ENCODE results near the gene TRMT6.

The TRMT6 gene, protein sequence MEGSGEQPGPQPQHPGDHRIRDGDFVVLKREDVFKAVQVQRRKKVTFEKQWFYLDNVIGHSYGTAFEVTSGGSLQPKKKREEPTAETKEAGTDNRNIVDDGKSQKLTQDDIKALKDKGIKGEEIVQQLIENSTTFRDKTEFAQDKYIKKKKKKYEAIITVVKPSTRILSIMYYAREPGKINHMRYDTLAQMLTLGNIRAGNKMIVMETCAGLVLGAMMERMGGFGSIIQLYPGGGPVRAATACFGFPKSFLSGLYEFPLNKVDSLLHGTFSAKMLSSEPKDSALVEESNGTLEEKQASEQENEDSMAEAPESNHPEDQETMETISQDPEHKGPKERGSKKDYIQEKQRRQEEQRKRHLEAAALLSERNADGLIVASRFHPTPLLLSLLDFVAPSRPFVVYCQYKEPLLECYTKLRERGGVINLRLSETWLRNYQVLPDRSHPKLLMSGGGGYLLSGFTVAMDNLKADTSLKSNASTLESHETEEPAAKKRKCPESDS
- long read RNA-seq, partial matches to known transcripts: 3 of 6 reads
- long read RNA-seq, other reads (novel, unspliced or antisense): 0 of 6 reads

DNA sequence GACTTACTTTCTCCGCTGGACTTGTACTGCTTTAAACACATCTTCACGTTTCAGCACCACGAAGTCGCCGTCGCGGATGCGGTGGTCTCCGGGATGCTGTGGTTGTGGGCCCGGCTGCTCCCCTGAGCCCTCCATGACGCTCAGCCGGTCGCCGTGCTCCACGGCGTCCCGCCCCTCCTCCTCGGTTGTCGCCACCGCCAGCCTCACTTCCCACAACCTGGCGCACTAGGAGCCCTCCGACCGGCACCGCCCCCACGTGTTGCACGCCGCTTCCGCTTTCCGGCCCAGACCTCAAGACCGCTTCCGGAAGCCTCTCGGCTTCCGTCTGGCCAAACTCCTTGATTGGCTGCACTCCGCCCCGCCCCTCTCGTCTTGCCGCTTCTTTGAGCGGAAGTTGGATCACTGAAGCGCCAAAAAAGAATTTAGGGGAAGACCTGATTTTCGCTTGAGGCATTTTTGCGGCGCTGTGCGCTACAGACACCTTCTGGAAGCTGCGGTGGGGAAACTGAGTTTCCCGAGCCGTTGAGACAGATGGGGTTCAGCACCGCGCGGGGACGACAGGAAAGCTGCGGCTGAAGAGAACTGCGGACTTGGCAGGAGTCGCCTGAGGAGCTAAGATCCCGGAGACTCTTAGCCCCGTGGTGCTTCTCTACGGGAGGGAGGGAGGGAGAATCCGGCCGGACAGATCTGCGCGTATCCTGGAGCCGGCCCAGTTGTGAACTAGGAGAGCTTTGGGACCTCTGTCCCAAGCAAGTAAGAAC lies at the start of gene TRMT6, which contains the start of gene MCM8:
TRMT6 (minus strand) TSS at position 263 of the 761 bp plus-strand sequence; CDS start at position 135, 128 bp downstream.
MCM8 (plus strand) TSS at position 382 of the 761 bp plus-strand sequence. CDS start 1,364 bp downstream, outside the sequence.
- TF ChIP-seq SPI1 (IDR thresholded peaks at IDR 0.05; ENCODE audit: borderline replicate concordance, low read depth): peak; percentile 89
- peak; percentile 72 for TF ChIP-seq POLR2AphosphoS5 (IDR thresholded peaks at IDR 0.05; ENCODE audit: low read depth)
- peak; percentile 87 for TF ChIP-seq GABPA (IDR thresholded peaks at IDR 0.05; ENCODE audit: low read depth)
- TF ChIP-seq, protein P1, sequence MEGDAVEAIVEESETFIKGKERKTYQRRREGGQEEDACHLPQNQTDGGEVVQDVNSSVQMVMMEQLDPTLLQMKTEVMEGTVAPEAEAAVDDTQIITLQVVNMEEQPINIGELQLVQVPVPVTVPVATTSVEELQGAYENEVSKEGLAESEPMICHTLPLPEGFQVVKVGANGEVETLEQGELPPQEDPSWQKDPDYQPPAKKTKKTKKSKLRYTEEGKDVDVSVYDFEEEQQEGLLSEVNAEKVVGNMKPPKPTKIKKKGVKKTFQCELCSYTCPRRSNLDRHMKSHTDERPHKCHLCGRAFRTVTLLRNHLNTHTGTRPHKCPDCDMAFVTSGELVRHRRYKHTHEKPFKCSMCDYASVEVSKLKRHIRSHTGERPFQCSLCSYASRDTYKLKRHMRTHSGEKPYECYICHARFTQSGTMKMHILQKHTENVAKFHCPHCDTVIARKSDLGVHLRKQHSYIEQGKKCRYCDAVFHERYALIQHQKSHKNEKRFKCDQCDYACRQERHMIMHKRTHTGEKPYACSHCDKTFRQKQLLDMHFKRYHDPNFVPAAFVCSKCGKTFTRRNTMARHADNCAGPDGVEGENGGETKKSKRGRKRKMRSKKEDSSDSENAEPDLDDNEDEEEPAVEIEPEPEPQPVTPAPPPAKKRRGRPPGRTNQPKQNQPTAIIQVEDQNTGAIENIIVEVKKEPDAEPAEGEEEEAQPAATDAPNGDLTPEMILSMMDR (IDR thresholded peaks at IDR 0.05; ENCODE audit: insufficient read depth, low read length): no peak
- TF ChIP-seq, protein P2, sequence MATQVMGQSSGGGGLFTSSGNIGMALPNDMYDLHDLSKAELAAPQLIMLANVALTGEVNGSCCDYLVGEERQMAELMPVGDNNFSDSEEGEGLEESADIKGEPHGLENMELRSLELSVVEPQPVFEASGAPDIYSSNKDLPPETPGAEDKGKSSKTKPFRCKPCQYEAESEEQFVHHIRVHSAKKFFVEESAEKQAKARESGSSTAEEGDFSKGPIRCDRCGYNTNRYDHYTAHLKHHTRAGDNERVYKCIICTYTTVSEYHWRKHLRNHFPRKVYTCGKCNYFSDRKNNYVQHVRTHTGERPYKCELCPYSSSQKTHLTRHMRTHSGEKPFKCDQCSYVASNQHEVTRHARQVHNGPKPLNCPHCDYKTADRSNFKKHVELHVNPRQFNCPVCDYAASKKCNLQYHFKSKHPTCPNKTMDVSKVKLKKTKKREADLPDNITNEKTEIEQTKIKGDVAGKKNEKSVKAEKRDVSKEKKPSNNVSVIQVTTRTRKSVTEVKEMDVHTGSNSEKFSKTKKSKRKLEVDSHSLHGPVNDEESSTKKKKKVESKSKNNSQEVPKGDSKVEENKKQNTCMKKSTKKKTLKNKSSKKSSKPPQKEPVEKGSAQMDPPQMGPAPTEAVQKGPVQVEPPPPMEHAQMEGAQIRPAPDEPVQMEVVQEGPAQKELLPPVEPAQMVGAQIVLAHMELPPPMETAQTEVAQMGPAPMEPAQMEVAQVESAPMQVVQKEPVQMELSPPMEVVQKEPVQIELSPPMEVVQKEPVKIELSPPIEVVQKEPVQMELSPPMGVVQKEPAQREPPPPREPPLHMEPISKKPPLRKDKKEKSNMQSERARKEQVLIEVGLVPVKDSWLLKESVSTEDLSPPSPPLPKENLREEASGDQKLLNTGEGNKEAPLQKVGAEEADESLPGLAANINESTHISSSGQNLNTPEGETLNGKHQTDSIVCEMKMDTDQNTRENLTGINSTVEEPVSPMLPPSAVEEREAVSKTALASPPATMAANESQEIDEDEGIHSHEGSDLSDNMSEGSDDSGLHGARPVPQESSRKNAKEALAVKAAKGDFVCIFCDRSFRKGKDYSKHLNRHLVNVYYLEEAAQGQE (IDR thresholded peaks at IDR 0.05; ENCODE audit: insufficient replicate concordance, low read depth): peak; percentile 36
- H3K27ac ChIP-seq (replicated peaks): peak within 1 kb of the TSS; percentile 62
- DNase-seq (ENCODE audit: low read depth in 1 of 2, low spot score in 1 of 2): peak; percentile 98 to 99
- no peaks in the 10 kb centered on the region for H3K27me3 ChIP-seq (ENCODE audit: insufficient read depth, poor library complexity, severe bottlenecking)
- H3K4me3 ChIP-seq (replicated peaks; ENCODE audit: insufficient read depth, low read length): peak within 1 kb of the TSS; percentile 99

DNA sequence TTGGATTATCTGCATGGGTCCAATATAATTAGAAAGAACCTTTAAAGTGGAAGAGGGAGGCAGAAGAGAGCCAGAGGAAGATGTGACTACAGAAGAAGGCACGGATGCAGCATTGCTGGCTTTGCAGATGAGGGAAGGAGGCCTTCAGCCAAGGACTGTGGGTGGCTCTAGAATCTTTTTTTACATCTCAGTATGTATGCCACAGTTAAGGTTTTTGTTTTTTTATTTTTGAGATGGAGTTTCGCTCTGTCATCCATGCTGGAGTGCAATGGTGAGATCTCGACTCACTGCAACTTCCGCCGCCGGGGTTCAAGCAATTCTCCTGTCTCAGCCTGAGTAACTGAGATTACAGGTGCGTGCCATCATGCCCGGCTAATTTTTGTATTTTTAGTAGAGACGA lies 49.5 kb upstream of the TRMT6 start:
- no peaks in the 10 kb centered on the region for H3K27me3 ChIP-seq (ENCODE audit: insufficient read depth, poor library complexity, severe bottlenecking)
- TF ChIP-seq, protein P1 (IDR thresholded peaks at IDR 0.05; ENCODE audit: insufficient read depth, low read length): no peak
- TF ChIP-seq POLR2AphosphoS5 (IDR thresholded peaks at IDR 0.05; ENCODE audit: low read depth): no peak
- no peak for TF ChIP-seq GABPA (IDR thresholded peaks at IDR 0.05; ENCODE audit: low read depth)
- TF ChIP-seq, protein P2 (IDR thresholded peaks at IDR 0.05; ENCODE audit: insufficient replicate concordance, low read depth): no peak
- TF ChIP-seq SPI1 (IDR thresholded peaks at IDR 0.05; ENCODE audit: borderline replicate concordance, low read depth): no peak
- DNase-seq (ENCODE audit: low read depth in 1 of 2, low spot score in 1 of 2): no peak
- H3K4me3 ChIP-seq (replicated peaks; ENCODE audit: insufficient read depth, low read length): no peak overlapping the region
- H3K27ac ChIP-seq (replicated peaks): no peak overlapping the region

DNA sequence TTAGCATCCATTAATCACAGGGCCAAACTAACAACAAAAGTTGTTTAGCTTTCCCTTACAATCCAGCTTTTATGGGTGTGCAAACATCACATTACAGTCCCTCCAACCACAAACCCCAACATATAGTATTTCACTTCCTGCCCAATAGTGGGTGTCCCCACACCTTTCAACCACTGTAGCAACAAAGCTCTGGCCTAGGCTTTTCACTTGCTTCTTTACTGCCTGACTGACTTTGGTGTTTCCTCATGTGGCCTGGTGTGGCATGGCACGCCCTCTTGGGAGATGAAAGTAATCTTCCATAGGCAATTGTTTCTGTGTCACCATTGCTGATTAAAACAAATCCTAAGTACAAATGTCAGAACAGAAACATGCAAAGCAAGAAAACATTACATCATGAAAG lies 46.4 kb upstream of the TRMT6 start:
- TF ChIP-seq GABPA (IDR thresholded peaks at IDR 0.05; ENCODE audit: low read depth): no peak
- no peak for TF ChIP-seq POLR2AphosphoS5 (IDR thresholded peaks at IDR 0.05; ENCODE audit: low read depth)
- no peak; the same call in 1 of the 2 replicates for TF ChIP-seq SPI1 (IDR thresholded peaks at IDR 0.05; ENCODE audit: borderline replicate concordance, low read depth)
- TF ChIP-seq, protein P1 (IDR thresholded peaks at IDR 0.05; ENCODE audit: insufficient read depth, low read length): no peak
- TF ChIP-seq, protein P2 (IDR thresholded peaks at IDR 0.05; ENCODE audit: insufficient replicate concordance, low read depth): no peak
- Histone ChIP-seq H3K4me3 (replicated peaks; ENCODE audit: insufficient read depth, low read length) (no peak overlapping the region), H3K27me3 (ENCODE audit: insufficient read depth, poor library complexity, severe bottlenecking) (no peaks in the 10 kb centered on the region), H3K27ac (replicated peaks) (no peak overlapping the region)
- peak in 1 of 2 experiments; percentile 83 for DNase-seq (ENCODE audit: low read depth in 1 of 2, low spot score in 1 of 2)

Data from HL-60 (cell line).